Mammary epithelial cell (primary cell): ENCODE measurements around the gene OR2D3.

Source experiments
- CTCF ChIP-seq, 2 donors: IDR thresholded peaks in 1 of 2; conservative IDR thresholded peaks in 1 of 2; 2 replicates each; pipeline ENCODE4 v1.5.1; 2011 to 2012; ENCODE audit warnings: inconsistent platforms in 2 of 2, low read length in 2 of 2, mild to moderate bottlenecking in 2 of 2, control low read depth in 1 of 2, low read depth in 1 of 2; ENCODE audit not compliant: insufficient read depth in 1 of 2; ENCODE audit errors: extremely low read depth in 1 of 2
- EZH2 ChIP-seq: IDR thresholded peaks from 2 replicates; pipeline ENCODE4 v1.6.1; 2012; ENCODE audit warnings: low read length, inconsistent platforms, borderline replicate concordance

DNA sequence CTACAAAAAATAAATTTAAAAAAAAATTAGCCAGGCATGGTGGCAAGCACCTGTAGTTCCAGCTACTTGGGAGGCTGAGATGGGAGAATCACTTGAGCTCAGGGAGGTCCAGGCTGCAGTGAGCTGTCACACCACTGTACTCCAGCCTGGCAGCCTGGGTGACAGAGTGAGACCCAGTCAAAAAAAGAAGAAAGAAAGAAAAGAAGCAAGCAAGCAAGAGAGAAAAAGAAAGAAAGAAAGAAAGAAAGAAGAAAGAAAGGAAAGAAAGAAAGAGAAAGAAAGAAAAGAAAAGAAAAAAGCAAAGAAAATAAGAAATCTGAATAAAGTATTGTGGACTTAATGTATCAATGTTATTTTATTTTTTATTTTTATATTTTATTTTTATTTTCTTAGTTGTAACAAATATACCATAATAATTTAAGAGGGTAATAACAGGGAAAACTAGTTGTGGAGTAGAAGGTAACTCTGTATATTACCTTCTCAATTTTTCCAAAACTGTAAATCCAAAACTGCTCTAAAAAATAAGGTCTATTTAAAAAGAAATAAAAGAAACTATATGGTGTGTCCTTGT, 4.3 kb downstream of the OR2D3 start:
- no peak for TF ChIP-seq CTCF (conservative IDR thresholded peaks at IDR 0.05 in 1 of 2, IDR thresholded peaks at IDR 0.05 in 1 of 2; ENCODE audit: extremely low read depth in 1 of 2, insufficient read depth in 1 of 2, low read depth in 1 of 2, low read length in 2 of 2)
- TF ChIP-seq EZH2 = no peak
